Upper lobe of left lung (tissue), 6 donors: Measurements from ENCODE around the gene USB1. TPM values are rescaled to one million over a fixed set of nuclear protein-coding genes. Genes with fewer than 3 reads are reported as not detected.

Experiments
- ATAC-seq, 2 donors: fragments of 200-7000 bp; cut with Tn5 transposase; one replicate each; pipeline ENCODE4 v1.9.1; 2022; ENCODE audit warnings: mild to moderate bottlenecking in 2 of 2, moderate library complexity in 2 of 2; ENCODE audit not compliant: low FRiP score in 2 of 2
- DNase-seq, 2 donors: peaks; one replicate each; pipeline ENCODE4 v3.0.0-alpha.2; 2019 to 2020
- H3K27ac ChIP-seq, 4 donors: fragments of 200-600 bp; sonication (generic); one replicate each; pipeline ENCODE4 v1.5.1; 2016 to 2019
- H3K27me3 ChIP-seq, 4 donors: fragments of 200-600 bp; sonication (generic); one replicate each; pipeline ENCODE4 v1.5.1; 2017 to 2019
- H3K36me3 ChIP-seq, 4 donors: fragments of 200-600 bp; sonication (generic); one replicate each; pipeline ENCODE4 v1.5.1; 2016 to 2019
- H3K4me1 ChIP-seq, 4 donors: fragments of 200-600 bp; sonication (generic); one replicate each; pipeline ENCODE4 v1.5.1; 2018 to 2019
- H3K4me3 ChIP-seq, 4 donors: fragments of 200-600 bp; sonication (generic); one replicate each; pipeline ENCODE4 v1.5.1; 2017 to 2019; ENCODE audit warnings: mild to moderate bottlenecking in 2 of 4, moderate library complexity in 1 of 4
- H3K9me3 ChIP-seq, 4 donors: fragments of 200-600 bp; sonication (generic); one replicate each; pipeline ENCODE4 v1.5.1; 2018 to 2019
- EP300 ChIP-seq, 4 donors: sonication (generic); formaldehyde crosslinking; IDR thresholded peaks; one replicate each; pipeline ENCODE4 v1.5.1; 2017; ENCODE audit warnings: antibody characterized with exemption in 4 of 4, control low read depth in 2 of 4
- POLR2A ChIP-seq, 4 donors: fragments of 450-650 bp; IDR thresholded peaks; one replicate each; pipeline ENCODE4 v1.5.1; 2016 to 2017; ENCODE audit warnings: antibody characterized with exemption in 4 of 4, mild to moderate bottlenecking in 2 of 4
- POLR2AphosphoS5 ChIP-seq, 2 donors: sonication (generic); formaldehyde crosslinking; IDR thresholded peaks; one replicate each; pipeline ENCODE4 v1.5.1; 2017; ENCODE audit warnings: antibody characterized with exemption in 2 of 2
- WGBS, 2 donors: methylation state at CpG; one replicate each; pipeline ENCODE4 v1.1.5; 2017 to 2018; 5-methylcytosine and 5-hydroxymethylcytosine counted together
- total RNA-seq, 6 donors: library from RNA; depleted of rRNA in 4 of 6; stranded (reverse); fragments of >200 nt in 4 of 6; gene quantifications; one replicate each; pipeline versions ENCODE4 v1.1.0 to v1.2.1, GENCODE V29; 2016 to 2021
- TF ChIP-seq, protein P1 (sequence below), 6 experiments: fragments of 450-650 bp in 4 of 6; fragments of 200-600 bp in 2 of 6; sonication (generic) in 2 of 6; IDR thresholded peaks; one replicate each; pipeline ENCODE4 v1.5.1; 2016 to 2019; ENCODE audit warnings: antibody characterized with exemption in 6 of 6
- donor health status: DM: no; HTN: no; CAD: no; lungs with moderate emphysema.
- donor health status: DM: no; HTN: yes; CAD: no; lungs with severe emphysema.

The USB1 gene
- total RNA-seq, 6 donors from 2014 or later: 32.7 to 55.5 (median 46.5) TPM

DNA sequence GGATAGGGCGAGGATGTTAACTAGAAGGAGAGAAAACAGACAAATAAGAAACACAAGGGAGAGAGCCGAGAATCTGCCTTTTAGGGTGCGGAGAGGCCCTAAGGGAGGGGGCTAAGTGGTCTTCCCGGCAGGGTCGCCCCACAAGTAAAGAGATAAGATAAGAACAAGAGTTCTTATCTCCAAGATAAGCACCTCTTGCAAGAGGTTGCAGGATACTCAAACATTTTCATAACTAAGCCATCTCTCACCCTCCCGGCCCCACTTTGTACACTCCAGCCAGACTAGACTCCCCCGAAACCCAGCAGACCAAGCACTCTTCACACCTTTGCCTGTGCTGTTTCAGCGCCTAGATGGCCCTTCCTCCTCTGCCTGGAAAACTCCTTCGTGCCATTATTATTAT, 15.0 kb upstream of the USB1 start:
- ATAC-seq: no peak
- DNase-seq: no peak

DNA sequence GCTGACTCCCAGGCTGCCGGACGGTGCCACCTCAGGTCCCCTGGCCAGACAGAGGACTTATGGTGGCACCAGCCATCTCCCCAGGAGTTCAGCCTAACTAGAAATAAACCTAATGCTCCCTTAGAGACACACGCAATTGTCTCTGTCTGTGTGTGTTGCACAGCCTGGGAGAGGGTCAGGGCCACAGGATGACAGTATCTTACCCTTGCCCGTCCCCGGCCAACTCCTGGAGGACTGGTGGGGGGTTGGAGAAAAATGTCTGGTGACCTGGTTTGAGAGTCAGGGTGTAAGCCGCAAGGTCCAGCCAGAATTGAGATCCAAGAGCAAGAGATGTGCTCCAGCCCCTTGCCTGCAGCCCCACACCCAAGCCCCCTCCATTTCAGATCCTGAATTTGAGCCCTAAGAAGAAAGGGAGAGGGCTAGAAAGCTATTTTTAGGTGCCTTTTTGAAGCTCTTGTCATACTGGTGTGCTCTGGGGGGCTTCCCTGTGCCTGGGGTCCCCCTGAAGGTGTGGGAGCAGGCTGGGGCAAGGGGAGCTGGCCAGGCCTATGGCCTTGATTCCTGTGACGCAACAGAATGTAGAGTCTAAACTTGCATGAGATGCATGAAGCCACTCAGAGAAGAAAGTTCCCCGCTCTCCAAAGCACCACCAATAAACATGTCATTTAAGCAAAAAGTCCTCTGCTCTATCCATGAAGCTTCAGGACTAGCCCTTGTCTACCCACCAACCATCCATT, 13.6 kb upstream of the USB1 start:
- TF ChIP-seq, protein P1, sequence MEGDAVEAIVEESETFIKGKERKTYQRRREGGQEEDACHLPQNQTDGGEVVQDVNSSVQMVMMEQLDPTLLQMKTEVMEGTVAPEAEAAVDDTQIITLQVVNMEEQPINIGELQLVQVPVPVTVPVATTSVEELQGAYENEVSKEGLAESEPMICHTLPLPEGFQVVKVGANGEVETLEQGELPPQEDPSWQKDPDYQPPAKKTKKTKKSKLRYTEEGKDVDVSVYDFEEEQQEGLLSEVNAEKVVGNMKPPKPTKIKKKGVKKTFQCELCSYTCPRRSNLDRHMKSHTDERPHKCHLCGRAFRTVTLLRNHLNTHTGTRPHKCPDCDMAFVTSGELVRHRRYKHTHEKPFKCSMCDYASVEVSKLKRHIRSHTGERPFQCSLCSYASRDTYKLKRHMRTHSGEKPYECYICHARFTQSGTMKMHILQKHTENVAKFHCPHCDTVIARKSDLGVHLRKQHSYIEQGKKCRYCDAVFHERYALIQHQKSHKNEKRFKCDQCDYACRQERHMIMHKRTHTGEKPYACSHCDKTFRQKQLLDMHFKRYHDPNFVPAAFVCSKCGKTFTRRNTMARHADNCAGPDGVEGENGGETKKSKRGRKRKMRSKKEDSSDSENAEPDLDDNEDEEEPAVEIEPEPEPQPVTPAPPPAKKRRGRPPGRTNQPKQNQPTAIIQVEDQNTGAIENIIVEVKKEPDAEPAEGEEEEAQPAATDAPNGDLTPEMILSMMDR (IDR thresholded peaks at IDR 0.05): no peak
- TF ChIP-seq EP300 (IDR thresholded peaks at IDR 0.05) (no peak), POLR2AphosphoS5 (IDR thresholded peaks at IDR 0.05) (no peak), POLR2A (IDR thresholded peaks at IDR 0.05) (no peak)
- Histone ChIP-seq H3K9me3 (no peaks in the 10 kb centered on the region), H3K36me3 (no peaks in the 10 kb centered on the region), H3K4me3 (no peak overlapping the region), H3K27me3 (no peaks in the 10 kb centered on the region), H3K4me1 (peaks cover 11 to 21% (median 18%) of the 10 kb centered on the region in 4 donors), H3K27ac (no peak overlapping the region)
- ATAC-seq: no peak
- WGBS, 2 donors: 91 to 95% methylated on average over 4 to 8 of the region's 8 CpGs
- no peak for DNase-seq

More for the DNA sequence above, 15.0 kb upstream of the USB1 start:
- Histone ChIP-seq H3K4me3 (peak overlapping the region in 2 of 4 donors; percentile 65 to 75), H3K4me1 (peaks cover 8 to 19% (median 16%) of the 10 kb centered on the region in 4 donors), H3K9me3 (no peaks in the 10 kb centered on the region), H3K27me3 (no peaks in the 10 kb centered on the region), H3K36me3 (no peaks in the 10 kb centered on the region), H3K27ac (peak overlapping the region in 1 of 4 donors; percentile 73)
- WGBS, 2 donors: 45 to 65% methylated on average over 9 of the region's 9 CpGs
- TF ChIP-seq POLR2AphosphoS5 (IDR thresholded peaks at IDR 0.05): no peak

DNA sequence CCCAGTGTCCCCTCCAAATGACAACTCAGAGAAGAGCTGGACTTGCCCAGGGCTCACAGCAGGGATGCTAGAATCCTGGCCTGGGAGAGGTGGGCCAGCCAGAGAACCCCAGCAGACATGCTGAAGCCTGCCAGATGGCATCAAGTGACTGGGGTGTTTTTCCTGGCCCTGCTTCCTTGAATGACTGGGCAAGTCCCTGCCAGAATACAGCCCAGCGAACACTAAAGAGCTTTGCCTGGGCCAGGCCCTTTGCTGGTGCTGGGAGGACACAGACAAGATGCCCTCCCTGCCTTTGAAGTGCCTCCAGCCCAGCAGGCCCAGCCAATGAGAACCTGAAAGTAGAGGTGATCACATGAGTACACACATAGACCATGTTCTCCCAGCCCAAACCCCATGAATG, 12.3 kb upstream of the USB1 start:
- Histone ChIP-seq H3K9me3 (no peaks in the 10 kb centered on the region), H3K4me3 (no peak overlapping the region), H3K27ac (no peak overlapping the region), H3K36me3 (peaks cover 0 to 2% (median 0%) of the 10 kb centered on the region in 4 donors), H3K27me3 (no peaks in the 10 kb centered on the region), H3K4me1 (peaks cover 21 to 32% (median 26%) of the 10 kb centered on the region in 4 donors)
- DNase-seq (peak in 1 of 2 donors; percentile 26), ATAC-seq (no peak)
- 43% methylated on average over 1 of the region's 1 CpG; no CpG with 5 or more reads in 1 of the 2 donors for WGBS, 2 donors
- TF ChIP-seq POLR2A (IDR thresholded peaks at IDR 0.05): no peak
- no peak for TF ChIP-seq POLR2AphosphoS5 (IDR thresholded peaks at IDR 0.05)
- TF ChIP-seq, protein P1 (IDR thresholded peaks at IDR 0.05): no peak

DNA sequence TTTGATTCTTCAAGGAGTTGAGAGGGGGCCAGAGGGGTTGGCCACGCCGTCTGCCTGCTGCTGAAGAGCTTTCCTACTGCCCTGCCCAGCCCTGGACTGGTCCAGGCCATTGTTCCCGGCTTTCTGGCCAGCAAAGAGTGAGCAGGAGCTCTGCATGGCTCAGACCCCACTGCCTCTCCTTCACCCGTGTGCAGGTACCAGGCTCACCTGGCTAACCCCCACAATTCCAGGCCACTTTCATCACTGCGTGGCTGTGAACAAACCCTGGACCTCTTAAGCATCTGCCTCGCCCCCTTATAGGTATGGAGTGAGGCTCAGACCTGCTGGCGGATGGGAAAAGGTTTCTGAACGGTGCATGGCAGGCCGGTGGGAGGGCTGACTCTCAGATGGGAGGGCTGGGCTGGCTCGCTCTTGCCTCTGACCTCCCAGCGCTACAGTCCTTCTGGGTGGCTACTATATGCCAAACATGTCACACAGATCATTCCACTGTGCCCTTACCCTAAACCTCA, 9.6 kb upstream of the USB1 start:
- no peaks in the 10 kb centered on the region for H3K9me3 ChIP-seq
- no peak for DNase-seq
- H3K27ac ChIP-seq: peak overlapping the region in 1 of 4 donors; percentile 79
- 79 to 86% methylated on average over 4 to 11 of the region's 11 CpGs for WGBS, 2 donors
- no peak for TF ChIP-seq POLR2A (IDR thresholded peaks at IDR 0.05)
- TF ChIP-seq, protein P1 (IDR thresholded peaks at IDR 0.05): no peak
- no peak for TF ChIP-seq POLR2AphosphoS5 (IDR thresholded peaks at IDR 0.05)
- no peak for TF ChIP-seq EP300 (IDR thresholded peaks at IDR 0.05)
- H3K36me3 ChIP-seq: peaks cover 5 to 26% (median 13%) of the 10 kb centered on the region in 4 donors
- no peak for ATAC-seq
- peaks cover 24 to 34% (median 31%) of the 10 kb centered on the region in 4 donors for H3K4me1 ChIP-seq
- no peak overlapping the region for H3K4me3 ChIP-seq
- no peaks in the 10 kb centered on the region for H3K27me3 ChIP-seq

DNA sequence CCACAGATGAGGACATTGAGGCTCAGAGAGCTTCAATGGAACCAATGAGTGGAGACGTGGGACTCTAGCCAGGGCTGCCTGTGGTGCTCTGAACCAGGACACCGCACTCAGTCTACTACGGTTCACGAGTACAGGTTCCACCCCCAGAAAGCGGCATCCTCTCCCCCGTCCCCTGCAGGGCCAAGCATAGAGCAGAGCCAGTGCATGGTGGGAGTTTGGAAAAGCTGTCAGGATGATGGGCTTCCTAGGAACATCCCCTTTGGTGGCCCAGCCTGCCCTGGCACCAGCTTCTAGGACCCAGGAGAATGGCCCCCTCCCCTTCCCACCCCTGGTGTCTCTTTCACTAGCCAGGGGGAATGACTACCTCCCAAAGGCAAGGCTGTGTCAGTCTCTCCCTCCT, 9.1 kb upstream of the USB1 start:
- Histone ChIP-seq H3K9me3 (no peaks in the 10 kb centered on the region), H3K27ac (peak overlapping the region; percentile 17 to 79 (median 70)), H3K4me1 (peaks cover 24 to 39% (median 31%) of the 10 kb centered on the region in 4 donors), H3K36me3 (peaks cover 9 to 30% (median 17%) of the 10 kb centered on the region in 4 donors), H3K4me3 (no peak overlapping the region), H3K27me3 (no peaks in the 10 kb centered on the region)
- ATAC-seq: no peak
- 95 to 98% methylated on average over 6 of the region's 6 CpGs for WGBS, 2 donors
- no peak for DNase-seq
- no peak for TF ChIP-seq POLR2A (IDR thresholded peaks at IDR 0.05)
- no peak for TF ChIP-seq POLR2AphosphoS5 (IDR thresholded peaks at IDR 0.05)
